Measurements from ENCODE around the gene ADCY7. TPM values are rescaled to one million over a fixed set of nuclear protein-coding genes. Genes with fewer than 3 reads are reported as not detected.

The ADCY7 gene
- total RNA-seq, 1 donor from 2014 or later: 30.3 TPM

DNA sequence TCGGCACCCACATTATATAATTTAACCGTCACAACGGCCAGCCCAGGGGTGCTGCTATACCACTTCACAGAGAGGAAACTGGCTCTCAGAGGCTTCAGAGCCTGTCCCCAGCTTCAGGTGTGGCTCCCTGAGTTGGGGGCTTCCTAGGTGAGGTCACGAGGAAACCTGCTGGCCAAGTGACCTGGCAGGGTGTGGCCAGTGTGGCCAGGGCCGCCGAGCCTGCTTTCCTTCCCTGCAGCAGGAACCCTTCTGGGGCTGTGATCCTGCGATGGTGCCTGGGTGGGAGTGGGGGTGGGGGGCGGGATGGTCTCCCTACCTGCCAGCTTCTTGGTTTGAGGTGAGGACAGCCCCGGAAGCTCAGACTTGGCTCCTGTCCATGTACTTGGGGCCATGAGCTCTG is 39.9 kb downstream of the ADCY7 start:
- H3K9me3 Mint-ChIP-seq (ENCODE audit: unreplicated experiment): no peaks in the 10 kb centered on the region
- no peaks in the 10 kb centered on the region for H3K27me3 ChIP-seq (ENCODE audit: insufficient read depth, low read length)
- no peak overlapping the region for H3K27ac ChIP-seq (ENCODE audit: low read depth, low read length)
- no peak for TF ChIP-seq EZH2 (IDR thresholded peaks at IDR 0.05; ENCODE audit: insufficient read depth, low read length)
- TF ChIP-seq, protein P1, sequence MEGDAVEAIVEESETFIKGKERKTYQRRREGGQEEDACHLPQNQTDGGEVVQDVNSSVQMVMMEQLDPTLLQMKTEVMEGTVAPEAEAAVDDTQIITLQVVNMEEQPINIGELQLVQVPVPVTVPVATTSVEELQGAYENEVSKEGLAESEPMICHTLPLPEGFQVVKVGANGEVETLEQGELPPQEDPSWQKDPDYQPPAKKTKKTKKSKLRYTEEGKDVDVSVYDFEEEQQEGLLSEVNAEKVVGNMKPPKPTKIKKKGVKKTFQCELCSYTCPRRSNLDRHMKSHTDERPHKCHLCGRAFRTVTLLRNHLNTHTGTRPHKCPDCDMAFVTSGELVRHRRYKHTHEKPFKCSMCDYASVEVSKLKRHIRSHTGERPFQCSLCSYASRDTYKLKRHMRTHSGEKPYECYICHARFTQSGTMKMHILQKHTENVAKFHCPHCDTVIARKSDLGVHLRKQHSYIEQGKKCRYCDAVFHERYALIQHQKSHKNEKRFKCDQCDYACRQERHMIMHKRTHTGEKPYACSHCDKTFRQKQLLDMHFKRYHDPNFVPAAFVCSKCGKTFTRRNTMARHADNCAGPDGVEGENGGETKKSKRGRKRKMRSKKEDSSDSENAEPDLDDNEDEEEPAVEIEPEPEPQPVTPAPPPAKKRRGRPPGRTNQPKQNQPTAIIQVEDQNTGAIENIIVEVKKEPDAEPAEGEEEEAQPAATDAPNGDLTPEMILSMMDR (IDR thresholded peaks at IDR 0.05; ENCODE audit: insufficient read depth, low read depth, low read length): no peak
- no peak overlapping the region for H3K9ac ChIP-seq (ENCODE audit: low read length)
- peaks cover 30% of the 10 kb centered on the region for H3K4me1 Mint-ChIP-seq (ENCODE audit: low read depth, unreplicated experiment)
- H3K27ac Mint-ChIP-seq (ENCODE audit: unreplicated experiment): no peak overlapping the region
- no peaks in the 10 kb centered on the region for H3K36me3 ChIP-seq (ENCODE audit: insufficient read depth, low read length)
- no peaks in the 10 kb centered on the region for H3K79me2 ChIP-seq (ENCODE audit: insufficient read depth, low read length)
- no peak overlapping the region for H3K4me3 Mint-ChIP-seq (ENCODE audit: unreplicated experiment)
- no peak overlapping the region for H3K4me2 ChIP-seq (ENCODE audit: low read length)
- H3K36me3 Mint-ChIP-seq (ENCODE audit: low read depth, unreplicated experiment): peaks cover 8% of the 10 kb centered on the region
- no peak for DNase-seq (ENCODE audit: low read depth)
- FAIRE-seq: no peak
- H2AFZ ChIP-seq (ENCODE audit: low read depth, low read length): no peak overlapping the region
- no peaks in the 10 kb centered on the region for H4K20me1 ChIP-seq (ENCODE audit: insufficient read depth, low read length)
- H3K27me3 Mint-ChIP-seq (ENCODE audit: low read depth, unreplicated experiment): no peaks in the 10 kb centered on the region
- no peaks in the 10 kb centered on the region for H3K9me3 ChIP-seq (ENCODE audit: insufficient read depth, low read depth, low read length)
- no peak overlapping the region for H3K4me3 ChIP-seq (ENCODE audit: insufficient read depth, low read depth, low read length)
- peaks cover 16% of the 10 kb centered on the region for H3K4me1 ChIP-seq (ENCODE audit: insufficient read depth, low read length)

DNA sequence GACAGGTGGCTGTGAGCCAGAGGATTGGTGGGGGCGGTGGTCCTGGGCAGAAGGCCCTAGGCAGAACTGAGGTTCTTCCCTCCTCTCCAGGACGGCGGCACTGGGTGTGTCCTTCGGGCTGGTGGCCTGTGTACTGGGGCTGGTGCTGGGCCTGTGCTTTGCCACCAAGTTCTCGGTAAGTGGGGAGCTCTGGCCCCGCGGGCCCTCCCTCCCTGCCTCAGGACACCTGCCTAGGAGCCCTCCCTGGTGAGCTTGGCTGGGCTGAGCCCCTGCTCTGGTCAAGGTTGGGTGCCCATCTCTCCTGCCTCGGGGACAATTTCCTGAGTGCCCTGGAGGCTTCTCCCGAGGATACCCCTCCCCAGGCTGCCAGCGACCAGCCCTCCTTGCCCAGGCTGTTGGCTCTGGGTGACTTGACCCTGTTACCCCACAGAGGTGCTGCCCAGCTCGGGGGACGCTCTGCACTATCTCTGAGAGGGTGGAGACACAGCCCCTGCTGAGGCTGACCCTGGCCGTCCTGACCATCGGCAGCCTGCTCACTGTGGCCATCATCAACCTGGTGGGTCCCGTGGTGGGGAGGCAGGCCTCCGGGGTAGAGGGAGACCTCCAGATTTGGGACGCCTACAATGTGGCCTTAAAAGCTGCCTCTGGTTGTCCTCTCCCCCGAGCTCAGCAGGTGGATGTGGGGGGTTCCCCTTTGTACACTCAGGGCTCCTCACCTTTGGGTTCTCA is 42.0 kb downstream of the ADCY7 start:
- no peaks in the 10 kb centered on the region for H3K79me2 ChIP-seq (ENCODE audit: insufficient read depth, low read length)
- no peaks in the 10 kb centered on the region for H3K27me3 ChIP-seq (ENCODE audit: insufficient read depth, low read length)
- H3K27ac ChIP-seq (ENCODE audit: low read depth, low read length): no peak overlapping the region
- no peak overlapping the region for H3K27ac Mint-ChIP-seq (ENCODE audit: unreplicated experiment)
- no peak overlapping the region for H3K9ac ChIP-seq (ENCODE audit: low read length)
- TF ChIP-seq EZH2 (IDR thresholded peaks at IDR 0.05; ENCODE audit: insufficient read depth, low read length): no peak
- TF ChIP-seq, protein P1 (IDR thresholded peaks at IDR 0.05; ENCODE audit: insufficient read depth, low read depth, low read length): no peak
- H3K4me2 ChIP-seq (ENCODE audit: low read length): no peak overlapping the region
- no peaks in the 10 kb centered on the region for H3K9me3 Mint-ChIP-seq (ENCODE audit: unreplicated experiment)
- H3K4me1 ChIP-seq (ENCODE audit: insufficient read depth, low read length): peaks cover 4% of the 10 kb centered on the region
- H3K36me3 Mint-ChIP-seq (ENCODE audit: low read depth, unreplicated experiment): peaks cover 13% of the 10 kb centered on the region
- H3K4me3 ChIP-seq (ENCODE audit: insufficient read depth, low read depth, low read length): no peak overlapping the region
- H3K36me3 ChIP-seq (ENCODE audit: insufficient read depth, low read length): no peaks in the 10 kb centered on the region
- H3K27me3 Mint-ChIP-seq (ENCODE audit: low read depth, unreplicated experiment): no peaks in the 10 kb centered on the region
- H2AFZ ChIP-seq (ENCODE audit: low read depth, low read length): no peak overlapping the region
- no peak overlapping the region for H3K4me3 Mint-ChIP-seq (ENCODE audit: unreplicated experiment)
- peaks cover 16% of the 10 kb centered on the region for H3K4me1 Mint-ChIP-seq (ENCODE audit: low read depth, unreplicated experiment)
- DNase-seq (ENCODE audit: low read depth) (no peak), FAIRE-seq (no peak)
- H4K20me1 ChIP-seq (ENCODE audit: insufficient read depth, low read length): no peaks in the 10 kb centered on the region
- no peaks in the 10 kb centered on the region for H3K9me3 ChIP-seq (ENCODE audit: insufficient read depth, low read depth, low read length)

DNA sequence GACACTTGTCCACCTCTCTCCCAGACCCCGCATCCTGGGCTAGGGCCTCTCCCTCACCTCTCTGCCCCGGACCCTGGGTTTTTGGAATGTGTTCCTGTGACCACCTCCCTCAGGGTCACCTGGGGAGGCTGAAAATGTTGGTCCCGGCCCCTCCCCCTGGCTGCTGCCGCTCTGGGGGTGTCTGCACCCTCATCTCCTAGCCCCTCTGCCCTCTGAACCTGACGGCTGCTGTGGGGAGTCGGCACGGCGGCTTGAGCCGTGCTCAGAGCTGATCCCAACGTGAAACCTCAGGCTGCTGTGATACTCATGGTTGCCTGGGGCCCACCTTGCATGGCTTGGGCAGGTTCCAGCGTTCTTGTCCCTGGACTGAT is 42.8 kb downstream of the ADCY7 start:
- peaks cover 11% of the 10 kb centered on the region for H3K4me1 ChIP-seq (ENCODE audit: insufficient read depth, low read length)
- H3K9me3 ChIP-seq (ENCODE audit: insufficient read depth, low read depth, low read length): no peaks in the 10 kb centered on the region
- no peaks in the 10 kb centered on the region for H3K27me3 ChIP-seq (ENCODE audit: insufficient read depth, low read length)
- no peak overlapping the region for H3K9ac ChIP-seq (ENCODE audit: low read length)
- no peak for TF ChIP-seq EZH2 (IDR thresholded peaks at IDR 0.05; ENCODE audit: insufficient read depth, low read length)
- TF ChIP-seq, protein P1 (IDR thresholded peaks at IDR 0.05; ENCODE audit: insufficient read depth, low read depth, low read length): no peak
- FAIRE-seq: no peak
- no peak overlapping the region for H2AFZ ChIP-seq (ENCODE audit: low read depth, low read length)
- peaks cover 18% of the 10 kb centered on the region for H3K4me1 Mint-ChIP-seq (ENCODE audit: low read depth, unreplicated experiment)
- no peak for DNase-seq (ENCODE audit: low read depth)
- H3K36me3 Mint-ChIP-seq (ENCODE audit: low read depth, unreplicated experiment): peaks cover 16% of the 10 kb centered on the region
- no peak overlapping the region for H3K4me3 Mint-ChIP-seq (ENCODE audit: unreplicated experiment)
- H3K9me3 Mint-ChIP-seq (ENCODE audit: unreplicated experiment): no peaks in the 10 kb centered on the region
- H3K27me3 Mint-ChIP-seq (ENCODE audit: low read depth, unreplicated experiment): no peaks in the 10 kb centered on the region
- no peak overlapping the region for H3K27ac ChIP-seq (ENCODE audit: low read depth, low read length)
- no peaks in the 10 kb centered on the region for H3K79me2 ChIP-seq (ENCODE audit: insufficient read depth, low read length)
- H3K36me3 ChIP-seq (ENCODE audit: insufficient read depth, low read length): no peaks in the 10 kb centered on the region
- H3K4me2 ChIP-seq (ENCODE audit: low read length): no peak overlapping the region
- no peaks in the 10 kb centered on the region for H4K20me1 ChIP-seq (ENCODE audit: insufficient read depth, low read length)
- H3K4me3 ChIP-seq (ENCODE audit: insufficient read depth, low read depth, low read length): no peak overlapping the region
- H3K27ac Mint-ChIP-seq (ENCODE audit: unreplicated experiment): no peak overlapping the region
